Measurements from ENCODE around the gene VTN. TPM values are rescaled to one million over a fixed set of nuclear protein-coding genes. Genes with fewer than 3 reads are reported as not detected.

Gene VTN, protein sequence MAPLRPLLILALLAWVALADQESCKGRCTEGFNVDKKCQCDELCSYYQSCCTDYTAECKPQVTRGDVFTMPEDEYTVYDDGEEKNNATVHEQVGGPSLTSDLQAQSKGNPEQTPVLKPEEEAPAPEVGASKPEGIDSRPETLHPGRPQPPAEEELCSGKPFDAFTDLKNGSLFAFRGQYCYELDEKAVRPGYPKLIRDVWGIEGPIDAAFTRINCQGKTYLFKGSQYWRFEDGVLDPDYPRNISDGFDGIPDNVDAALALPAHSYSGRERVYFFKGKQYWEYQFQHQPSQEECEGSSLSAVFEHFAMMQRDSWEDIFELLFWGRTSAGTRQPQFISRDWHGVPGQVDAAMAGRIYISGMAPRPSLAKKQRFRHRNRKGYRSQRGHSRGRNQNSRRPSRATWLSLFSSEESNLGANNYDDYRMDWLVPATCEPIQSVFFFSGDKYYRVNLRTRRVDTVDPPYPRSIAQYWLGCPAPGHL
- total RNA-seq = 1 to 10 TPM in 1 of 4 donors, under 1 TPM in 2, not detected in 1; 0.51 to 2.1 (median 0.69) TPM

DNA sequence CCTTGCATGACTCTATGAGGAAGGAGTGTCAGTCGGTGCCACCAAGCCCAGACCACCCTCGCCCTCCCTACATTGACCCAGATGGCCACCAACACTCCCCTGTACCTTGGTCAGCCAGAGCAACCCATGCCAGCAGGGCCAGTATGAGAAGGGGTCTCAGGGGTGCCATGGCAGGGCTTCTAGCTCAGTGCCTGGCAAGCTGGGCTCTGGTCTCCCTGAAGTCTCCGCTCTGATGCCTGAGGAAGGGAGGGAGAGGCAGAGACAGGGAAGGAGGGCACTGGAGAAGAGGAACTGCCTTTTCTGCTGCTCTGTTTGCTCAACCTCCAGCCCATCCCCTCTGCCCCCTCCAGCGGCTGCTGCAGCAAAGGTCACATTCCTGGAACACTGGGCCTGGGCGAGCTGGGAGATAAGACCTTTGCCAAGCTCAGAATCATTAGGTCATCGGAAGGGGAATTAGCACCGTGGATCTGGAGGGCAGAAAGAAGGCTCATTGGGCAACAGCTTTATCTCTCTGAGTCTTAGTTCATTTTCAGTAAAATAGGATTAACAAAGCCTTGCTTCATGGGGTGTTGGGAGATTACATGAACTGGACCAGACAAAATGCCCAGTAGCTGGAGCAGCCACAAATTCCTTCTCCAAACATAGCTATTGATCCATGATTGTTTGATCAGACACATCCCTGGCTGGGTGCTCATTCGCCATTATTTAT lies at the start of gene VTN:
VTN (minus strand) TSS at position 273 of the 709 bp plus-strand sequence; CDS start at position 169, 104 bp downstream.
- Histone ChIP-seq H3K4me3 (peak within 1 kb of the TSS; percentile 50 to 55), H3K4me1 (peaks cover 5 to 10% of the 10 kb centered on the region in 2 donors), H3K36me3 (no peaks in the 10 kb centered on the region), H3K27ac (peak within 1 kb of the TSS; percentile 77 to 83), H3K27me3 (no peaks in the 10 kb centered on the region), H3K9me3 (no peaks in the 10 kb centered on the region)
- TF ChIP-seq POLR2A (IDR thresholded peaks at IDR 0.05) = no peak
- TF ChIP-seq, protein P1, sequence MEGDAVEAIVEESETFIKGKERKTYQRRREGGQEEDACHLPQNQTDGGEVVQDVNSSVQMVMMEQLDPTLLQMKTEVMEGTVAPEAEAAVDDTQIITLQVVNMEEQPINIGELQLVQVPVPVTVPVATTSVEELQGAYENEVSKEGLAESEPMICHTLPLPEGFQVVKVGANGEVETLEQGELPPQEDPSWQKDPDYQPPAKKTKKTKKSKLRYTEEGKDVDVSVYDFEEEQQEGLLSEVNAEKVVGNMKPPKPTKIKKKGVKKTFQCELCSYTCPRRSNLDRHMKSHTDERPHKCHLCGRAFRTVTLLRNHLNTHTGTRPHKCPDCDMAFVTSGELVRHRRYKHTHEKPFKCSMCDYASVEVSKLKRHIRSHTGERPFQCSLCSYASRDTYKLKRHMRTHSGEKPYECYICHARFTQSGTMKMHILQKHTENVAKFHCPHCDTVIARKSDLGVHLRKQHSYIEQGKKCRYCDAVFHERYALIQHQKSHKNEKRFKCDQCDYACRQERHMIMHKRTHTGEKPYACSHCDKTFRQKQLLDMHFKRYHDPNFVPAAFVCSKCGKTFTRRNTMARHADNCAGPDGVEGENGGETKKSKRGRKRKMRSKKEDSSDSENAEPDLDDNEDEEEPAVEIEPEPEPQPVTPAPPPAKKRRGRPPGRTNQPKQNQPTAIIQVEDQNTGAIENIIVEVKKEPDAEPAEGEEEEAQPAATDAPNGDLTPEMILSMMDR (IDR thresholded peaks at IDR 0.05) = no peak
- intact Hi-C loops (cut with DNase I; ENCODE audit: low total_unique reads) = no loop called here
- peak in 1 of 2 donors; percentile 44 for DNase-seq

DNA sequence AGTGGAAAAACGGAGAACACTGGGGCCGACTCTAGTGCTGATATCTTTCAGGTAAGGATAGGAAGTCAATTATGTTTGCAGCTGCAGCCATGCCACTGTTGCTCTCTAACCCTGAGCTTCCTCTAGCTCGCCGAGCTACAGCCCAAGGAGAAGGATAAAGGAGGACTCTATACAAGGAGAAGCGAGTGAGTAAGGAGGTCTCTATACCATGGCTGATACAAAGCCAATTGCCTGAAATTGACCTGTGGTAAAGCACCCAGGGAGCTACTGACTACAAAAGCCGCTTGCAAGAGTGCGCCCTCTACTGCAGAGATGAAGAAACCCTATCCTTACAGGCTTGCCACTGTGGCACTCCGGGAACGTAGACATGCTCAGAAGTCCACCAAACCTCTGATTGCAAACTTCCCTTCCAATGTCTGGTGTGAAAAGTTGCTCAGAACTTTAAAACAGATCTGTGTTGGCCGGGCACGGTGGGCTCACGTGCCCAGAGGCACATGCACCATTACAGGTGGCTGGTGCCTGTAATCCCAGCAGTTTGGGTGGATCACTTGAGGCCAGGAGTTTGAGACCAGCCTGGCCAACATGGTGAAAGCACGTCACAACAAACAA lies 46.7 kb upstream of the VTN start:
- Histone ChIP-seq H3K27ac (no peak overlapping the region), H3K4me1 (no peaks in the 10 kb centered on the region), H3K36me3 (no peaks in the 10 kb centered on the region), H3K4me3 (no peak overlapping the region), H3K27me3 (no peaks in the 10 kb centered on the region), H3K9me3 (no peaks in the 10 kb centered on the region)
- DNase-seq = no peak
- intact Hi-C loops (cut with DNase I; ENCODE audit: low total_unique reads) = no loop called here
- TF ChIP-seq POLR2A (IDR thresholded peaks at IDR 0.05) = no peak
- TF ChIP-seq, protein P1 (IDR thresholded peaks at IDR 0.05) = peak in 1 of 4 experiments; percentile 21

DNA sequence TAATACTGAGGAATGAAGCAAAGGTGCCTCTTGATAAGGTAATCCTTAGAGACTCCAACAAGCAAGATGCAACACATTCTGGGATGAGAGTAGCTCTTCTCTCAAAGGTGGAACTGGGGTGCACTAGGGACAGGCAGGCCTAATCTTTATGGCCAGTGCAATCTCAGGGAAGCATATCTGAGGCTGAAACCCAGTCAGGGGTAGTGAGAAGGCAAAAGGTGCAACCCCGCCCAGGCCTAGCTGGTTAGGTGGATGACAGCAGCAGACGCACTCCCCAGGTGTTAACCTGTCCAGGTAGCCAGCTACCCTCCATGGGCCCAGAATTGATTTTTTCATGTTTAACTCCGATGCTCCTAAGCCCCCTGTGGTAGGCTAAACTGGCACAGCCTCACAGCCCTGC lies 45.8 kb upstream of the VTN start:
- DNase-seq = no peak
- intact Hi-C loops (cut with DNase I; ENCODE audit: low total_unique reads) = no loop called here
- Histone ChIP-seq H3K27me3 (no peaks in the 10 kb centered on the region), H3K36me3 (no peaks in the 10 kb centered on the region), H3K4me3 (no peak overlapping the region), H3K9me3 (no peaks in the 10 kb centered on the region), H3K27ac (no peak overlapping the region), H3K4me1 (no peaks in the 10 kb centered on the region)
- no peak for TF ChIP-seq POLR2A (IDR thresholded peaks at IDR 0.05)
- TF ChIP-seq, protein P1 (IDR thresholded peaks at IDR 0.05) = no peak

DNA sequence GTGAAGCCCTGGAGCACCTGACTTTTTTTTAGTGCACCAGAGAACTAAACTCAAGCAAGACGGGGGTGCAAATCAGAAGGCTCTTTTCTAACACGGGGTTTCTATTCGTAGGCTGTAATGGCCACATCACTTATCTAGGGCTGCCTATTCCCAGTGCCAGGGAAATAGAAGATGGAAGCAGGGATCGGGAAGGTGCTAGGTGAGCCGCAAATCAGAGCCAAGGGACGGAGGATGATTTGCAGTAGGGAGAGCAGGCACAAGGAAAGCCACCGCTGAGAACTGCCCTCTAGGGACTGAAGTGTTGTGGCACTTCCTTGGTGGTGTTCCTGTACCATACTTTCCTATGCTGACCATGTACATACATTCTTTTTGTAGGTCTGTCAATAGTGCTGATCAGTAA lies 43.7 kb upstream of the VTN start:
- intact Hi-C loops (cut with DNase I; ENCODE audit: low total_unique reads) = no loop called here

DNA sequence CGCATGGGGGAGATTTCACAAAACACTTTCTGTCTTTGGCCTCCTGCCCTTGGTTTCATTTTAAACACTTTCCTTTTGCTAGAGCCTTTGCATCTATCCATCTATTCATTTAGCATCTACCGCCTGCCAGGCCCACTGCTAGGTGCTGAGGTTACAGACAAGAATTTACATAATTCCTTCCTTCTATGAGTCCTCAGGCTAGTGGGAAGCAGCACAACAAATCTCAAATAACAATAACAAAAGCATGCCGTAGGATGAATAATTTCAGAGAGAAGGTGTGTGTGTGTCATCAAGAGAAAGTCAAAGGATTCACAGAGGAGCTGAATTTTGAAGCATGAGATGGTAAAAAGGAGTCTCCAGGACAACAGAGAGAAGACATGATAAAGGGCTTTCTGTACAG lies 42.0 kb upstream of the VTN start:
- no peaks in the 10 kb centered on the region for H3K9me3 ChIP-seq
- TF ChIP-seq POLR2A (IDR thresholded peaks at IDR 0.05) = no peak
- TF ChIP-seq, protein P1 (IDR thresholded peaks at IDR 0.05) = no peak
- H3K36me3 ChIP-seq = no peaks in the 10 kb centered on the region
- H3K27ac ChIP-seq = no peak overlapping the region
- no peak overlapping the region for H3K4me3 ChIP-seq
- DNase-seq = no peak
- H3K4me1 ChIP-seq = no peaks in the 10 kb centered on the region
- no peaks in the 10 kb centered on the region for H3K27me3 ChIP-seq
- intact Hi-C loops (cut with DNase I; ENCODE audit: low total_unique reads) = no loop called here

More for the DNA sequence above, 43.7 kb upstream of the VTN start:
- Histone ChIP-seq H3K36me3 (no peaks in the 10 kb centered on the region), H3K27me3 (no peaks in the 10 kb centered on the region), H3K4me3 (no peak overlapping the region), H3K4me1 (no peaks in the 10 kb centered on the region), H3K27ac (no peak overlapping the region), H3K9me3 (no peaks in the 10 kb centered on the region)
- no peak for DNase-seq
- no peak for TF ChIP-seq POLR2A (IDR thresholded peaks at IDR 0.05)
